Hepatocyte (in vitro differentiated cells): ENCODE results near the gene TEX36. TPM values are rescaled to one million over a fixed set of nuclear protein-coding genes. Genes with fewer than 3 reads are reported as not detected.

Source experiments
- DNase-seq: peaks from one replicate; pipeline ENCODE4 v3.0.0-alpha.2; 2016; ENCODE audit warnings: low spot score
- H2AFZ ChIP-seq: fragments of 200-600 bp; sonication (generic); 2 replicates; pipeline ENCODE4 v1.6.0; 2016; ENCODE audit warnings: antibody characterized with exemption, mild to moderate bottlenecking
- H3K27ac ChIP-seq: fragments of 200-600 bp; sonication (generic); 2 replicates; pipeline ENCODE4 v1.5.1; 2016; ENCODE audit warnings: mild to moderate bottlenecking
- H3K27me3 ChIP-seq: fragments of 200-600 bp; sonication (generic); 2 replicates; pipeline ENCODE4 v1.6.1; 2016
- H3K36me3 ChIP-seq: fragments of 200-600 bp; sonication (generic); replicated peaks from 2 replicates; pipeline ENCODE4 v1.5.1; 2016; ENCODE audit warnings: low read depth; ENCODE audit not compliant: insufficient read depth
- H3K4me1 ChIP-seq: fragments of 200-600 bp; sonication (generic); 2 replicates; pipeline ENCODE4 v1.5.1; 2016; ENCODE audit warnings: mild to moderate bottlenecking, moderate library complexity; ENCODE audit not compliant: insufficient read depth
- H3K4me2 ChIP-seq: fragments of 200-600 bp; sonication (generic); 2 replicates; pipeline ENCODE4 v1.6.0; 2016
- H3K4me3 ChIP-seq: fragments of 200-600 bp; sonication (generic); 2 replicates; pipeline ENCODE4 v1.5.1; 2016; ENCODE audit warnings: mild to moderate bottlenecking
- H3K79me2 ChIP-seq: fragments of 200-600 bp; sonication (generic); 2 replicates; pipeline ENCODE4 v1.6.0; 2017; ENCODE audit warnings: mild to moderate bottlenecking
- H3K9me2 ChIP-seq: fragments of 200-600 bp; sonication (generic); replicated peaks from 2 replicates; pipeline ENCODE4 v1.6.0; 2017; ENCODE audit warnings: mild to moderate bottlenecking; ENCODE audit not compliant: insufficient read depth
- H3K9me3 ChIP-seq: fragments of 200-600 bp; sonication (generic); 2 replicates; pipeline ENCODE4 v1.5.1; 2016; ENCODE audit warnings: low read depth, mild to moderate bottlenecking
- H4K20me1 ChIP-seq: fragments of 200-600 bp; sonication (generic); 2 replicates; pipeline ENCODE4 v1.6.0; 2016; ENCODE audit warnings: mild to moderate bottlenecking; ENCODE audit not compliant: insufficient read depth, poor library complexity, severe bottlenecking
- CTCF ChIP-seq: fragments of 200-600 bp; sonication (generic); IDR thresholded peaks from 2 replicates; pipeline ENCODE4 v1.5.1; 2016; ENCODE audit warnings: antibody characterized with exemption, mild to moderate bottlenecking; ENCODE audit not compliant: poor library complexity
- EZH2 ChIP-seq: fragments of 200-600 bp; sonication (generic); IDR thresholded peaks from 2 replicates; pipeline ENCODE4 v1.6.1; 2016; ENCODE audit warnings: antibody characterized with exemption, mild to moderate bottlenecking, borderline replicate concordance
- EZH2phosphoT487 ChIP-seq: fragments of 200-600 bp; sonication (generic); IDR thresholded peaks from one replicate; pipeline ENCODE4 v1.6.1; 2018; ENCODE audit warnings: antibody characterized with exemption, mild to moderate bottlenecking, low read depth, moderate library complexity; ENCODE audit not compliant: unreplicated experiment, severe bottlenecking
- WGBS: methylation state at CpG from one replicate; pipeline ENCODE4 v1.1.6; 2016; ENCODE audit warnings: low lambda C conversion rate; ENCODE audit errors: missing lambda C conversion rate; 5-methylcytosine and 5-hydroxymethylcytosine counted together
- polyA plus RNA-seq: library from polyadenylated mRNA; unstranded; fragments of >200 nt; fragmentation: Nextera tagmentation; extraction: Ambion mirVana; gene quantifications from 2 replicates; pipeline ENCODE4 v1.2.1, GENCODE V29; 2016
- total RNA-seq: library from RNA; depleted of rRNA; stranded (reverse); fragments of >200 nt; gene quantifications from 2 replicates; pipeline ENCODE4 v1.2.3, GENCODE V29; 2014

TEX36 gene
- total and polyA plus RNA-seq, 2 experiments from 2014 or later, result not detected

GRCh38 chr10:125692601-125693523, 9.9 kb upstream of the TEX36 start:
- H3K36me3 ChIP-seq, result no peaks in the 10 kb centered on the region
- H3K4me2 ChIP-seq, result no peak overlapping the region
- TF ChIP-seq EZH2phosphoT487, result no peak
- no peak for TF ChIP-seq CTCF
- TF ChIP-seq EZH2, result no peak
- no peak overlapping the region for H2AFZ ChIP-seq
- H3K27me3 ChIP-seq, result no peaks in the 10 kb centered on the region
- H3K9me3 ChIP-seq, result no peaks in the 10 kb centered on the region
- DNase-seq, result peak; percentile 23
- H3K79me2 ChIP-seq, result no peaks in the 10 kb centered on the region
- no peaks in the 10 kb centered on the region for H3K9me2 ChIP-seq
- H3K4me1 ChIP-seq, result peaks cover 23% of the 10 kb centered on the region
- H4K20me1 ChIP-seq, result no peaks in the 10 kb centered on the region
- 76% methylated on average over 12 of the region's 12 CpGs for WGBS
- H3K4me3 ChIP-seq, result no peak overlapping the region
- H3K27ac ChIP-seq, result peak overlapping the region; percentile 69

- no peak for TF ChIP-seq CTCF
- TF ChIP-seq EZH2phosphoT487, result no peak
- TF ChIP-seq EZH2, result no peak
- Histone ChIP-seq H3K4me2 (no peak overlapping the region), H3K9me3 (no peaks in the 10 kb centered on the region), H3K4me3 (no peak overlapping the region), H3K79me2 (no peaks in the 10 kb centered on the region), H2AFZ (no peak overlapping the region), H3K9me2 (no peaks in the 10 kb centered on the region), H3K36me3 (no peaks in the 10 kb centered on the region), H4K20me1 (no peaks in the 10 kb centered on the region), H3K27ac (peak overlapping the region; percentile 41), H3K27me3 (no peaks in the 10 kb centered on the region), H3K4me1 (peaks cover 23% of the 10 kb centered on the region)
- no peak for DNase-seq
- 60% methylated on average over 3 of the region's 3 CpGs for WGBS
Measured at GRCh38 chr10:125692196-125692595, 9.2 kb upstream of the TEX36 start.

- no peaks in the 10 kb centered on the region for H4K20me1 ChIP-seq
- 68% methylated on average over 19 of the region's 19 CpGs for WGBS
- no peaks in the 10 kb centered on the region for H3K27me3 ChIP-seq
- peaks cover 23% of the 10 kb centered on the region for H3K4me1 ChIP-seq
- no peak for TF ChIP-seq CTCF
- no peak for TF ChIP-seq EZH2
- no peak for TF ChIP-seq EZH2phosphoT487
- no peaks in the 10 kb centered on the region for H3K79me2 ChIP-seq
- H3K36me3 ChIP-seq, result no peaks in the 10 kb centered on the region
- H3K27ac ChIP-seq, result peak overlapping the region; percentile 66
- no peaks in the 10 kb centered on the region for H3K9me3 ChIP-seq
- no peak overlapping the region for H3K4me2 ChIP-seq
- H2AFZ ChIP-seq, result no peak overlapping the region
- H3K9me2 ChIP-seq, result no peaks in the 10 kb centered on the region
- H3K4me3 ChIP-seq, result no peak overlapping the region
- DNase-seq, result no peak
Measured at GRCh38 chr10:125691160-125691981, 8.4 kb upstream of the TEX36 start.
